Ascending aorta (tissue), 2 donors: ENCODE results near the gene INO80B. TPM values are rescaled to one million over a fixed set of nuclear protein-coding genes. Genes with fewer than 3 reads are reported as not detected.
"Not testable (repeated sequence)": the region's sequence is repeated elsewhere in the genome, so short reads cannot be mapped to it uniquely, and the experiment has no call there.

Experiments used
- DNase-seq, 2 donors: peaks; one replicate each; pipeline ENCODE4 v3.0.0-alpha.2; 2019; ENCODE audit warnings: low spot score in 2 of 2
- H3K27ac ChIP-seq, 2 donors: fragments of 200-600 bp; sonication (generic); one replicate each; pipeline ENCODE4 v1.5.1; 2016 to 2017; ENCODE audit warnings: mild to moderate bottlenecking in 1 of 2
- H3K27me3 ChIP-seq: fragments of 200-600 bp; sonication (generic); one replicate; pipeline ENCODE4 v1.5.1; 2017
- H3K36me3 ChIP-seq, 2 donors: fragments of 200-600 bp; sonication (generic); one replicate each; pipeline ENCODE4 v1.5.1; 2016
- H3K4me1 ChIP-seq, 2 donors: fragments of 200-600 bp; sonication (generic); one replicate each; pipeline ENCODE4 v1.5.1; 2016 to 2017; ENCODE audit warnings: mild to moderate bottlenecking in 1 of 2
- H3K4me3 ChIP-seq, 2 donors: fragments of 200-600 bp; sonication (generic); one replicate each; pipeline ENCODE4 v1.5.1; 2016 to 2017; ENCODE audit warnings: mild to moderate bottlenecking in 1 of 2
- H3K9me3 ChIP-seq, 2 donors: fragments of 200-600 bp; sonication (generic); one replicate each; pipeline ENCODE4 v1.5.1; 2016
- intact Hi-C: fragments of 100-400 bp; cut with DNase I; formaldehyde crosslinking; loops from one replicate; pipeline ENCODE4 v1.15.1; 2023
- total RNA-seq: library from RNA; depleted of rRNA; stranded (reverse); fragments of >200 nt; gene quantifications from one replicate; pipeline ENCODE4 v1.1.0, GENCODE V29; 2016
- TF ChIP-seq, protein P1 (sequence below), 3 experiments: fragments of 200-600 bp in 2 of 3; fragments of 450-650 bp in 1 of 3; sonication (generic) in 2 of 3; IDR thresholded peaks; one replicate each; pipeline ENCODE4 v1.5.1; 2016 to 2019; ENCODE audit warnings: antibody characterized with exemption in 3 of 3, mild to moderate bottlenecking in 1 of 3, moderate library complexity in 1 of 3

INO80B gene
- total RNA-seq, 1 donor from 2014 or later = 79.4 TPM

DNA sequence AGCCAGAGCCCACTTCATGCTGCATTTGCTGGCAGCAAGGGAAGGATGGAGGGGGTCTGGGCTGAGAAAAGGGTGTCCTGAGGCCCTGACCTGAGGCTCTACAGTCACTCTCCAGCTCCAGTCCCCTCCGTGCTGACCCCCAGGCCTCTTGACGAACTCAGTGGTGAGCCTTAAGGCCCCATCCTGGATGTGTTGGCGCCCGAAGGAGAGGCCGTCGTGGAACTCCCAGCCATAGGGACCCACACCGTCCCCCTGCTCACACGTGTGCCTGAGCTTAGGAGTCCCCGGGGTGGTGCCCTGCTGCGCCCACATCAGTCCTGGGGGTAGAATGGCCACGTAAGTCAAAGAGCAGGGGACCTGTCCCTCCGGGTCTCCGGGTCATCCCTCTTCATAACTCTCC is 9.5 kb downstream of the INO80B start:
- no peak for DNase-seq
- intact Hi-C loops = no loop called here
- peaks cover 8 to 11% of the 10 kb centered on the region in 2 donors for H3K4me1 ChIP-seq
- H3K4me3 ChIP-seq = peak overlapping the region; percentile 89 to 97
- TF ChIP-seq, protein P1, sequence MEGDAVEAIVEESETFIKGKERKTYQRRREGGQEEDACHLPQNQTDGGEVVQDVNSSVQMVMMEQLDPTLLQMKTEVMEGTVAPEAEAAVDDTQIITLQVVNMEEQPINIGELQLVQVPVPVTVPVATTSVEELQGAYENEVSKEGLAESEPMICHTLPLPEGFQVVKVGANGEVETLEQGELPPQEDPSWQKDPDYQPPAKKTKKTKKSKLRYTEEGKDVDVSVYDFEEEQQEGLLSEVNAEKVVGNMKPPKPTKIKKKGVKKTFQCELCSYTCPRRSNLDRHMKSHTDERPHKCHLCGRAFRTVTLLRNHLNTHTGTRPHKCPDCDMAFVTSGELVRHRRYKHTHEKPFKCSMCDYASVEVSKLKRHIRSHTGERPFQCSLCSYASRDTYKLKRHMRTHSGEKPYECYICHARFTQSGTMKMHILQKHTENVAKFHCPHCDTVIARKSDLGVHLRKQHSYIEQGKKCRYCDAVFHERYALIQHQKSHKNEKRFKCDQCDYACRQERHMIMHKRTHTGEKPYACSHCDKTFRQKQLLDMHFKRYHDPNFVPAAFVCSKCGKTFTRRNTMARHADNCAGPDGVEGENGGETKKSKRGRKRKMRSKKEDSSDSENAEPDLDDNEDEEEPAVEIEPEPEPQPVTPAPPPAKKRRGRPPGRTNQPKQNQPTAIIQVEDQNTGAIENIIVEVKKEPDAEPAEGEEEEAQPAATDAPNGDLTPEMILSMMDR (IDR thresholded peaks at IDR 0.05) = no peak
- H3K27ac ChIP-seq = peak overlapping the region; percentile 81 to 85
- H3K36me3 ChIP-seq = peaks cover 8 to 21% of the 10 kb centered on the region in 2 donors
- H3K27me3 ChIP-seq = no peaks in the 10 kb centered on the region
- no peaks in the 10 kb centered on the region for H3K9me3 ChIP-seq

DNA sequence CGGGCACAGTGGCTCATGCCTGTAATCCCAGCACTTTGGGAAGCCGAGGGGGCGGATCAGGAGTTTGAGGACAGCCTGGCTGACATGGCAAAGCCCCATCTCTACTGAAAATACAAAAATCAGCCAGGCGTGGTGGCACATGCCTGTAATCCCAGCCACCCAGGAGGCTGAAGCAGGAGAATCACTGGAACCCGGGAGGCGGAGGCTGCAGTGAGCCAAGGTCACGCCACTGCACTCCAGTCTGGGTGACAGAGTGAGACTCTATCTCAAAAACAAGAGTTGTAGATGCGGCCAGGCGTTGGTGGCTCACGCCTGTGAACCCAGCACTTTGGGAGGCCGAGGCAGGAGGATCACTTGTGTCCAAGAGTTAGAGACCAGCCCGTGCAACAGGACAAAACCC is 15.9 kb downstream of the INO80B start:
- DNase-seq, H3K27ac ChIP-seq, H3K9me3 ChIP-seq, H3K27me3 ChIP-seq, intact Hi-C loops, H3K4me3 ChIP-seq: not testable (repeated sequence)
- H3K4me1 ChIP-seq = peaks cover 10 to 18% of the 10 kb centered on the region in 2 donors
- H3K36me3 ChIP-seq = peaks cover 17% of the 10 kb centered on the region in 2 donors

DNA sequence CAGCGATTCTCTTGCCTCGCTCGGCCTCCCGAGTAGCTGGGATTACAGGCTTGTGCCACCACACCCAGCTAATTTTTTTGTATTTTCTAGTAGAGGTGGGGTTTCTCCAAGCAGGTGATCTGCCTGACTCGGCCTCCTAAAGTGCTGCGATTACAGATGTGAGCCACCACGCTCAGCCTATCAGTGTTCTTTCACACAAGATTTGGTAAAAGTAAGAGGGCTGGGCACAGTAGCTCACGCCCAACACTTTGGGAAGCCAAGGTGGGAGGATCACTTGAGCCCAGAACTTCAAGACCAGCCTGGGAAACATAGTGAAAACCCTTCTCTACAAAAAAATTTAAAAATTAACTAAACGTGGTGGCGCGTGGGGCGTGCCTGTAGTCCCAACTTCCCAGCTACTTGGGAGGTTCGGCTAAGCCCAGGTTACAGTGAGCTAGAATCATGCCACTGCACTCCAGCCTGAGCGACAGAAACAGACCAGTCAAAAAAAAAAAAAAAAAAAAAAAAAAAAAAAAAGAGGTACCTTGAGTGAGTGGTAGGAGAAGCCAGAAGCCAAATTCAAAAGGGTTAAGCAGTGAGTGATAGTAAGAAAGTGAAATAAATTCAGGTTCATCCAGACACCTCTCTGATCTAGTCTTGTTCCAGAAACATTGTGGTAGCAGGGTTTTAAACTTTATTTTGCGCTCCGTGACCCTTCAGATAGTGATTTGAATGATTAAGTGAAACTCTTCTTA is 16.6 kb downstream of the INO80B start:
- Histone ChIP-seq H3K4me1 (peaks cover 10 to 14% of the 10 kb centered on the region in 2 donors), H3K27ac (peak overlapping the region; percentile 88 to 95), H3K4me3 (peak overlapping the region; percentile 63 to 81), H3K27me3 (no peaks in the 10 kb centered on the region), H3K36me3 (peaks cover 17 to 22% of the 10 kb centered on the region in 2 donors), H3K9me3 (no peaks in the 10 kb centered on the region)
- TF ChIP-seq, protein P1 (IDR thresholded peaks at IDR 0.05) = no peak
- intact Hi-C loops = loop anchor here (1.0 to 2.0 kb wide), 2 partner anchors 11 to 13 kb away; partner anchors contain the start of genes CCDC142 and WBP1
- no peak for DNase-seq

DNA sequence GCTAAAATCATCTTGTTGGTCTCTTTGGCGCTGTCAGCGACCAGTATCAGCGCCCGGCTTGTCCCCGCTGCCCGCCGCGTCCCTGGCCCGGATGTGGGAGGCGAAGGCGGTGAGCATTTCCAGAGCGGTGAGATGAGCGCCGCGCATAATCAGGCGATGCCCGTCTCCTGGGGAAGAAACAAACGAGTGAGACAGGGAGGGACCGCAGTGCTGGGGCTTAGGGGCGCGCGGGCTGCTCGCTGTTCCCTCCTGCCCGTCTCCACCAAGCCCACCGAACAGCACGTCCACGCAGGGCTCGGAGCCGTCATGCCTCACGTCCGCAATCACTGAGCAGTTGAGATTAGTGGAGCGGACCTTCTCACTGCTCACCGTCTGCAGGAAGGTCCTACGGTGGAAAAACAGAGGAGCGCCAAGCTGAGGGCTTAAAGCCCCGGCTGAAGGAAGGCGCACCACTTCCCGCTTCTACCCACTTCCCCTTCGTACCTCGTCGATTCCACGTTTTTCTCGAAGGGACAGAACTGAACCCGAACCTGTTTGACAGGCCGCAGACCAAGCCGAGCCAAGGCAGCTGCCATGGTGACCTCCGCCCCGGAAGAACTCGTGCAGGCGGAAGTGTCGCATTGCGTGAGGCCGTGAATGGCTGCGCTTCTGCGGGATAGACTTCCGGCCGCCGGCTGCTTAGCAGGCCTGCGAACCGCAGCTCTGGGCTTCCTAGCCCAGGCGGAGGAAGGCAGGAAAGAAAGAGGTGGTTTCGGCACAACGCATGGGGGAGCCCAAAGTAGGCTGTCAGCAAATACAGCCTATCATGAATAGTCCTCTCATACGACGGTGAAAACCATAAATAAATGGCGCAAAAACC is 17.4 kb downstream of the INO80B start, which contains the start of gene MRPL53:
Gene MRPL53, minus strand, starts transcription at position 595 of the 859 bp plus-strand sequence. Its CDS starts 20 bp downstream, at position 575.
- Histone ChIP-seq H3K27me3 (no peaks in the 10 kb centered on the region), H3K36me3 (peaks cover 17 to 28% of the 10 kb centered on the region in 2 donors), H3K9me3 (no peaks in the 10 kb centered on the region), H3K4me3 (peak within 1 kb of the TSS; percentile 63 to 81), H3K4me1 (peaks cover 10 to 14% of the 10 kb centered on the region in 2 donors), H3K27ac (peak within 1 kb of the TSS; percentile 88 to 95)
- intact Hi-C loops = loop anchor here (1.0 to 2.0 kb wide), 2 partner anchors 10 to 14 kb away; partner anchors contain the start of genes CCDC142 and WBP1
- TF ChIP-seq, protein P1 (IDR thresholded peaks at IDR 0.05) = no peak
- peak; percentile 70 to 96 for DNase-seq

DNA sequence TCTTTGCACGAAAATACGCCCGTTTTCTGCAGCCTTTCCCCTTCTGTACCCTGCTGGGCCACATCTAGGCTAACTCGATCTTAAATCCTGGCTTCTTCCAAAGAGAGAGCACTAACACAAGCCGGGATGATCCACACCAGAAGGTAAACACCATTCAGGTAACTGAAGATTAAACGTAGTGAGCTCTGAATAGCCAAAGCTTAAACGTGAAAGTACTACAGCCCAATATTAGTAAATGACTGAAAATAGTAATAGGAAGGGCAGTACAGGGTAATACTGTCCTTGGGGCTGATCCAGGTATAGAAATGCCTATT is 18.0 kb downstream of the INO80B start:
- no peak for DNase-seq
- TF ChIP-seq, protein P1 (IDR thresholded peaks at IDR 0.05) = no peak
- Histone ChIP-seq H3K9me3 (no peaks in the 10 kb centered on the region), H3K4me1 (peaks cover 10 to 14% of the 10 kb centered on the region in 2 donors), H3K27me3 (no peaks in the 10 kb centered on the region), H3K4me3 (peak overlapping the region; percentile 63 to 81), H3K36me3 (peaks cover 22 to 32% of the 10 kb centered on the region in 2 donors), H3K27ac (peak overlapping the region; percentile 88 to 95)
- intact Hi-C loops = loop anchor here (1.0 to 2.0 kb wide), 2 partner anchors 9 to 14 kb away; partner anchors contain the start of genes CCDC142 and WBP1
